RCC 7860 (cell line): ENCODE measurements around the gene RNU1-3.
"Not testable (repeated sequence)": the region's sequence is repeated elsewhere in the genome, so short reads cannot be mapped to it uniquely, and the experiment has no call there.

Experiments
- DNase-seq: peaks from one replicate; pipeline ENCODE4 v3.0.0-alpha.2; 2015; ENCODE audit warnings: low spot score
- FAIRE-seq: peaks from 2 replicates; lab custom pipeline; 2012; peaks lifted over from hg19 to GRCh38; lab: Jason Lieb, UNC

RNU1-3 gene

DNA sequence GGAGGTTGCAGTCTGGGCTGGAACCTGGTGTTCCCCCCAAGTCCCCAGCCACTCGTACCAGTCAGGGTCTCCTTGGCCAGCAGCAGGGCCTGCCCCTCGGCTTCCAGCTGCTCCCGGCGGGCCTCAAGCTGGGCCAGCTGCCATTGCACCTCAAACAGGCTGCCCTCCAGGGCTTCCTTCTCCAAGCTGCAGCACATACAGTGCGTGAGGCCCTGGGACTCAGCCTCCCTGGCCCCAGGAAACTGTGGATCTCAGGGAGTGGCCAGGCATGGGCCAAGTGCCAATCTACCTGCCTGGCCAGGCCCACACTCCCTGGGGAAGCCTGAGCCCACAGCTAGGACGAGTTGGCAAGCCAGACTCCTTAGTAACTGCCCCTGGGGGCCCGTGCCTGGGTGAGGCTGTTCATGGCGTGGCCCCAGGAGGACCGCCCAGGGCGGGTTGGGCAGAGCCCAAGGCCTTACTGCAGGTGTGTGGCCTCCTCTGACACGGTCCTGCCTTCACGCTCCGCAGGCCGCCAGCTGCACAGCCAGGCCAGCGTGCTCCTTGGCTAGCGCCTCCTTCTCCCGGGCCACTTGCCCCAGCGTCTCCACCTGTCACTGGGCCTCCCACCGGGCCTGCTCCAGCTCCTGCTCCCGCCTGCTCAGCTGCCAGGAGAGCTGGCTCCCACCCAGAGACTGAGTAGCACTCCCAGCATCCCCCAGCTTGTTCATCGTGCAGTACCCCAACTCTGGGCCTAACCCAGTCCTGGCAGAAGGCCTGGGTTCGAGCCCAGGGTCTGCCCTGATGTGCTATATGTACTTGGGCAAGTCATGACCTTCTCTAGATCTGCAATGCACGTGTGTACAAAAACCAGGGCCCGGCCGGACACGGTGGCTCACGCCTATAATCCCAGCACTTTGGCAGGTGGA lies 42.7 kb downstream of the RNU1-3 start:
- FAIRE-seq, result not testable (repeated sequence)
- DNase-seq, result peak; percentile 64

DNA sequence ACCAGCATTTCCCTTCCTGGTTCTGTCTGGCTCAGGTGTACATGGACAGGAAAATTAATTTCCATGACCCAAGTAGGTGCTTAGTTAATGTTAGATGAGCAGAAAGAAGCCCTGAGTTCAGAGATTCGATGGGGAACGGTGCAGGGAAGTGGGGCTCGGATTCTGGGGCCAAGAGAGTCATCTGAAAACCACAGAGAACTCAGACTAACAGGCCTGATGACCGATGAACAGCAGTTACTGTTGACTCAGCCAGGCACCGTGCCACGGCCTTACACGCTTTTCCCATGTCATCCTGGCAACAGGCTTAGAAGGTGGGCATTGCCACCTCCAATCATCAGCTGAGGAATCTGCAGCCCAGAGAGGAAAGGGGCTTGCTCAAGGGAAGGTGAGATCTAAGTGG lies 43.4 kb downstream of the RNU1-3 start:
- DNase-seq, result peak; percentile 85
- peak; percentile 81 for FAIRE-seq

DNA sequence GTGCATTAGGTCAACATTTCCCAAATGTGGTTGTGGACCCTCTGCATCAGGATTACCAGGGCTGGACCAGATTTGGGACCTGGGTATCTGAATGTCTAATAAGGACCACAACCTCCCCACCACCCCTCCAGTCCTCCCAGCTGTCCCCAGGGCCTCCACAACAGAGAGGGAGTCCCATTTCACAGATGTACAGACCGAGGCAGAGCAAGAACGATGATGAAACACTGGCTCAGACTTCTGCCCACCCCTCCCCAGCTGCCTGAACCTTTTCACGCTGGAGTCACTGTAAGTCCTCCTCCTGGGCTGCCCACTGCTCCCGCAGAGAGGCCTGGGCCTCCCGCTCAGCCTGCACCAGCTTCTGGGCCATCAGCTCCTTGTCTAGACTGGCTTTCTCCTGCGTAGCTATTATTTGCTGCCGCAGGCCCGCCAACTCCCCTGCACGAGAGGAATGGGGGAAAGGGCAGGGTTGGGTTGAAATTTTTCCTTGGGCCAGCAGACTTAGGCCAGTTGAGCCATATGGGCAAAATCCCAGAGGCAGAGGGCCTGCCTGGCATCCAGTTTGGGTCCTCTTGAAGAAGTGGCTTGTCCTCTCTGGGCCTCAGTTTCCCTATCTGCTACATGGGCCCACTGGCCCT lies 45.0 kb downstream of the RNU1-3 start:
- FAIRE-seq, DNase-seq: not testable (repeated sequence)

DNA sequence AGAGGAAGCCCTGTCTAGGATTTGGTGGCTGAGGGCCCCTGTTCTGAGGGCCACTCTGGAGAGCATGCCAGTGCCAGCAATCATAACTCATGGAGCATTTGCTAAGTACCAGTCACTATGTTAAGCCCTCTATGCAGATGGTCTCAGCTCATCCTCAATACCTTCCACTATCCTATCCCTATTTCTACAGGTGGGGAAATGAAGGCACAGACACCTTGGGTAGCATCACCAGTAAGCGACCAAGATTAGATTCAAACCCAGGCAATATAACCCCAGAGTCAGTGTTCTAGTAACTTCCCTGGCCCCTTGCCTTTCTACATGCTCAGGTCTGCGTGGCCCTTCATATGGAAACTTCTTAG lies 45.5 kb downstream of the RNU1-3 start:
- no peak for DNase-seq
- no peak for FAIRE-seq

DNA sequence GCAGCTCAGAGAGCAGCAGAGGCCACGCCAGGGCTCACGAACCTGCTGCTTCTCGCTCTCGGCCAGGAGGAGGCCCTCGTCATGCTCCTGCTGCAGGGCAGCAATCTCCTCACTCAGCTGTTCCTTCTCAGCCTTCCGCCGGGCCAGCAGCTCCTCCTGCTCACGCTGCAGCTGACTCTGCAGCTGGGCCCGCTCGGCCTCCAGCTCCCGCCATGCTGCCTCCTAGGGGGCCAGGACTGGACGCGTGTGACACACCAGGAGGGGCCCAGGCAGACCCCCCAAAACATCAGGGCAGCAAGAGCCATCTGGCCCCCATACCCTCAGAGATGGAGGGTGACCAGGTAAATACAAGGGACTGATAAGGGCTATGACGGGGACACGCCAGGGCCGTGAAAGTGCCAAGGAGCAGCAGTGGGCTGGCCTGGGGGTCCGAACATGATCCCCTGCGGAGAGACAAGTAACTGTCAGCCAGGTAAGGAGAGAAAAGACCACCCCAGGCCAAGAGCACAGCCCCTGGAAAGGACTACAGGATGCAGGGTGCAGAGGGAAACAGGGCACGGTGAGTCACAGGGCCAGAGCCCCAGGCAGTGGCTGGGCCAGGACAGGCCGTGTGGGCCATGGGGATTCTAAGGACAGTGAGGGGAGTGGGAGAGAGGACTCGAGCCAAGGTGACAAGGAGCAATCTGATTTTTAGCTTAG lies 46.8 kb downstream of the RNU1-3 start:
- FAIRE-seq, DNase-seq: not testable (repeated sequence)

GRCh38 chr1:16618719-16619118 lies 48.0 kb downstream of the RNU1-3 start:
- no peak for DNase-seq
- no peak for FAIRE-seq

DNA sequence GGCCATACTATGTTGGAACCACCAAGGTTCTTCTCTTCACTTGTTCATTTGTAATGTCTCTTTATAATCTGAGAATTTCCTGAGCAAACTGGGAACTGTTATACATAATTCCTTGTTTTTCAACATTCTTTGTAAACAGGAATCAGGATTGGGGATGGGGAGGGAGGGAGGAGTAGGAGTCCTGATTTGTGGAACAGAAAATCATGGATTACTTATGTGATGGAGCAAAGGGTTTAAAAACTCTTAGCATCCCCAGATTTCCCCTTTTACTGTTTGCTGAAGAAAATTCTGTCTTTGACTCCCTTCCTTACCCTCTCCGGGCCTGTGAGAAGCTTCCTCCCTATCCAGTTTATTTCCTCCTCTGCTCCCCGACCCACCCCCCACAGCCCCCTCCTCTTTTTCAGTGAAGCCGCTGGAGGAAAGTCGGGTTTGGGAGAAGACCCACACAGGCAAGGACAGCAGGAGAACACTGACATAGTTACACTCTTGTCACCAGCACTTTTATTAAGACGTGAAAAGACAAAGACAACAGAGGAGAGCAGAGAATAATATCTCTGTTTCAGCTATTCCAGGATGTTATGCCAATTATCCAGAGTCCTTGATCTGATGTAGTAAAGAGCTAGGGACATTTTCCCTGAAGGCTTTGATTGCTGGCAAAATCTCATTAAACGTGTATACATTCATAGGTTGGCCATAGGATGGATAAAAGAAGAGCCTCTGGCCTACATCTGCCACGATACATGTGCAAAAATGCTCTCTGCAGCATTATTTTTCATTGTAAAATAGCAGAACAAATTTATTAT lies 48.8 kb downstream of the RNU1-3 start:
- DNase-seq (no peak), FAIRE-seq (no peak)

DNA sequence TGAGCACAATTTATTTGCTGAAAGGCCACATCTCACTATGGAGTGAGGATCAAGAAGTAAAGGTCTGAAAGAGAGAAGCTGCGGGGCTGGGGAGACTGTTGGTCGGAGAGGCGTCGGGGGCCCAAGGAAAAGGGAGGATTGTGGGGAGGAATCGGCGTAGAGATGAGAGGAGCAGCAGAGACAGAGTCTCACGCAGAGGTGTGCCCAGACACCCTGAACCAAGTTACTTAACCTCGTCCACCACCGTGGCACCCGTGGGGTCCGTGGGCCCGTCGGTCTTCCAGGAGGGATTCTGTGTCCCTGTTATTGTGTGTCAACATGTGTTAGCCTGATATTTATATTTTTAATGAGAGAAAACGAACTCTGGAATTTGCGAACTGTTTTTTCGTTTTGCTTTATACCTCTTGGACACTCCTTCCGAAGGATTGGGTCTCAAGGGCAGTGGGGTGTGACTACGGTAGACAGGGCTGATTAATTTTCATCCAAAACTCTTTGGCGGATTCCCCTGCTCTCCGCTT lies 49.6 kb downstream of the RNU1-3 start:
- FAIRE-seq, result no peak
- no peak for DNase-seq
